Neural progenitor cell (in vitro differentiated cells): ENCODE measurements around the gene TPCN2.

ENCODE experiments used
- EZH2 ChIP-seq: fragments of 200-600 bp; sonication (generic); IDR thresholded peaks from 2 replicates; pipeline ENCODE4 v1.6.1; 2017; ENCODE audit warnings: antibody characterized with exemption, mild to moderate bottlenecking, moderate library complexity
- EZH2phosphoT487 ChIP-seq: fragments of 200-600 bp; sonication (generic); IDR thresholded peaks from 2 replicates; pipeline ENCODE4 v1.6.1; 2017; ENCODE audit warnings: antibody characterized with exemption
- TF ChIP-seq, protein P1 (sequence below): fragments of 200-600 bp; sonication (generic); IDR thresholded peaks from 2 replicates; pipeline ENCODE4 v1.5.1; 2017; ENCODE audit warnings: antibody characterized with exemption, mild to moderate bottlenecking

DNA sequence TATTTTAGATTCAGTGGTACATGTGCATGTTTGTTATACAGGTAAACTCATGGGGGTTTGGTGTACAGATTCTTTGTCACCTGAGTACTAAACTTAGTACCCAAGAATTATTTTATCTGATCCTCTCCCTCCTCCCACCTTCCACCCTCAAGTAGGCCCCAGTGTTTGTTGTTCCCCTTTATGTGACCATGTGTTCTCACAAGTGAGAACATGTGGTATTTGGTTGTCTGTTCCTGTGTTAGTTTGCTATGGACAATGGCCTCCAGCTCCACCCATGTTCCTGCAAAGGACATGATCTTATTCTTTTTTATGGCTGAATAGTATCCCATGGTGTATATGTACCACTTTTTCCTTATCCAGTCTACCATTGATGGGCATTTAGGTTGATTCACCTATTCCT, 113.8 kb downstream of the TPCN2 start:
- TF ChIP-seq EZH2 (no peak), EZH2phosphoT487 (no peak)
- TF ChIP-seq, protein P1, sequence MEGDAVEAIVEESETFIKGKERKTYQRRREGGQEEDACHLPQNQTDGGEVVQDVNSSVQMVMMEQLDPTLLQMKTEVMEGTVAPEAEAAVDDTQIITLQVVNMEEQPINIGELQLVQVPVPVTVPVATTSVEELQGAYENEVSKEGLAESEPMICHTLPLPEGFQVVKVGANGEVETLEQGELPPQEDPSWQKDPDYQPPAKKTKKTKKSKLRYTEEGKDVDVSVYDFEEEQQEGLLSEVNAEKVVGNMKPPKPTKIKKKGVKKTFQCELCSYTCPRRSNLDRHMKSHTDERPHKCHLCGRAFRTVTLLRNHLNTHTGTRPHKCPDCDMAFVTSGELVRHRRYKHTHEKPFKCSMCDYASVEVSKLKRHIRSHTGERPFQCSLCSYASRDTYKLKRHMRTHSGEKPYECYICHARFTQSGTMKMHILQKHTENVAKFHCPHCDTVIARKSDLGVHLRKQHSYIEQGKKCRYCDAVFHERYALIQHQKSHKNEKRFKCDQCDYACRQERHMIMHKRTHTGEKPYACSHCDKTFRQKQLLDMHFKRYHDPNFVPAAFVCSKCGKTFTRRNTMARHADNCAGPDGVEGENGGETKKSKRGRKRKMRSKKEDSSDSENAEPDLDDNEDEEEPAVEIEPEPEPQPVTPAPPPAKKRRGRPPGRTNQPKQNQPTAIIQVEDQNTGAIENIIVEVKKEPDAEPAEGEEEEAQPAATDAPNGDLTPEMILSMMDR: no peak
